HCT116 (cell line): ENCODE data around the gene MRFAP1L1. TPM values are rescaled to one million over a fixed set of nuclear protein-coding genes. Genes with fewer than 3 reads are reported as not detected.

Experiments
- ATAC-seq: fragments of 200-7000 bp; cut with Tn5 transposase; 2 replicates; pipeline ENCODE4 v1.9.1; 2020; ENCODE audit warnings: mild to moderate bottlenecking, moderate library complexity
- BruUV-seq: library from RNA; stranded (reverse); fragments of 400-500 nt; replicated peaks from 2 replicates; lab custom pipeline; 2021; lab: Mats Ljungman, UMichigan
- CTCF ChIA-PET: fragments of 300-600 bp; sonication (Branson Sonifier 250); formaldehyde crosslinking; loops from one replicate; lab custom pipeline; 2021; ENCODE audit warnings: antibody characterized with exemption; lab: Charles Lee
- POLR2A ChIA-PET: fragments of 300-600, 350-600 bp; sonication (Branson Sonifier 250); formaldehyde crosslinking; loops from one replicate; lab custom pipeline; 2021; ENCODE audit warnings: antibody characterized with exemption; lab: Charles Lee
- RAD21 ChIA-PET, 2 experiments: fragments of 300-600 bp; sonication (Branson Sonifier 250); formaldehyde crosslinking; loops; one replicate each; lab custom pipeline; 2023; ENCODE audit warnings: low total read pairs in 2 of 2; ENCODE audit not compliant: uncharacterized antibody in 2 of 2, unreplicated experiment in 2 of 2, low non-redundant PET in 1 of 2; lab: Charles Lee
- DNase-seq: peaks from one replicate; pipeline ENCODE4 v3.0.0-alpha.2; 2010; ENCODE audit warnings: low read depth, low spot score
- H2AFZ ChIP-seq: fragments of 200-600 bp; shearing (Covaris generic), sonication (generic); 2 replicates; pipeline ENCODE4 v1.6.1; 2017; ENCODE audit warnings: low read depth, mixed run types, mixed read lengths, antibody characterized with exemption, low read length; ENCODE audit not compliant: poor library complexity, severe bottlenecking
- H3K27ac ChIP-seq: 2 replicates; pipeline ENCODE4 v1.5.1; 2012; ENCODE audit warnings: low read depth, low read length
- H3K27me3 ChIP-seq: fragments of 200-600 bp; sonication (generic); 2 replicates; pipeline ENCODE4 v1.6.1; 2016; ENCODE audit warnings: mixed run types, low read length, mixed read lengths; ENCODE audit not compliant: insufficient read depth
- H3K36me3 ChIP-seq, 2 experiments: fragments of 200-500 bp in 1 of 2; fragments of 200-600 bp in 1 of 2; sonication (Bioruptor generic) in 1 of 2; sonication (generic) in 1 of 2; 2 replicates each; pipeline versions ENCODE4 v1.5.1 to v1.6.1; 2014 to 2016; ENCODE audit warnings: low read length in 2 of 2, inconsistent platforms in 1 of 2, mixed read lengths in 1 of 2, mixed run types in 1 of 2; ENCODE audit not compliant: insufficient read depth in 2 of 2, control insufficient read depth in 1 of 2
- H3K4me1 ChIP-seq, 2 experiments: fragments of 200-600 bp in 1 of 2; sonication (generic) in 1 of 2; 2 replicates each; pipeline versions ENCODE4 v1.5.1 to v1.6.1; 2012 to 2017; ENCODE audit warnings: low read length in 2 of 2, inconsistent platforms in 1 of 2, mild to moderate bottlenecking in 1 of 2, mixed read lengths in 1 of 2, mixed run types in 1 of 2, moderate library complexity in 1 of 2; ENCODE audit not compliant: insufficient read depth in 2 of 2, control insufficient read depth in 1 of 2
- H3K4me2 ChIP-seq: fragments of 200-600 bp; sonication (generic); 2 replicates; pipeline ENCODE4 v1.6.1; 2017; ENCODE audit warnings: mixed run types, low read length, mixed read lengths
- H3K4me3 ChIP-seq, 2 experiments: fragments of 200-600 bp in 1 of 2; sonication (generic) in 1 of 2; replicated peaks in 1 of 2; 2 replicates each; pipeline ENCODE4 v1.5.1; 2011 to 2016; ENCODE audit warnings: low read length in 2 of 2, control low read depth in 1 of 2, low read depth in 1 of 2, mild to moderate bottlenecking in 1 of 2, mixed read lengths in 1 of 2, mixed run types in 1 of 2
- H3K79me2 ChIP-seq: fragments of 200-600 bp; sonication (generic); 2 replicates; pipeline ENCODE4 v1.6.1; 2017; ENCODE audit warnings: mild to moderate bottlenecking, mixed run types, low read length, moderate library complexity, mixed read lengths; ENCODE audit not compliant: insufficient read depth
- H3K9ac ChIP-seq: fragments of 200-600 bp; sonication (generic); 2 replicates; pipeline ENCODE4 v1.6.1; 2016; ENCODE audit warnings: low read length, mixed read lengths
- H3K9me2 ChIP-seq: fragments of 200-600 bp; sonication (generic), shearing (Covaris generic); 2 replicates; pipeline ENCODE4 v1.6.1; 2017; ENCODE audit warnings: mixed run types, mild to moderate bottlenecking, moderate library complexity; ENCODE audit not compliant: insufficient read depth
- H3K9me3 ChIP-seq, 2 experiments: fragments of 200-500 bp in 1 of 2; fragments of 200-600 bp in 1 of 2; sonication (Bioruptor generic) in 1 of 2; sonication (generic) in 1 of 2; 2 replicates each; pipeline ENCODE4 v1.6.1; 2014 to 2017; ENCODE audit warnings: low read length in 2 of 2, mixed read lengths in 2 of 2, inconsistent platforms in 1 of 2, low read depth in 1 of 2, mild to moderate bottlenecking in 1 of 2, mixed run types in 1 of 2, moderate library complexity in 1 of 2; ENCODE audit not compliant: control insufficient read depth in 1 of 2, insufficient read depth in 1 of 2
- H4K20me1 ChIP-seq: fragments of 200-600 bp; sonication (generic), shearing (Covaris generic); 2 replicates; pipeline ENCODE4 v1.6.1; 2017; ENCODE audit warnings: mixed run types, mild to moderate bottlenecking, moderate library complexity; ENCODE audit not compliant: insufficient read depth
- RAD21 ChIP-seq: IDR thresholded peaks from 2 replicates; pipeline ENCODE4 v1.6.1; 2012; ENCODE audit warnings: low read depth, mild to moderate bottlenecking
- intact Hi-C: fragments of 100-400 bp; cut with micrococcal nuclease; formaldehyde crosslinking; loops from 2 replicates; pipeline ENCODE4 v1.10.0; 2022
- total RNA-seq: library from RNA; stranded (reverse); gene quantifications from one replicate; pipeline ENCODE4 v1.2.1, GENCODE V29; 2021; ENCODE audit not compliant: unreplicated experiment
- TF ChIP-seq, protein P1 (sequence below): IDR thresholded peaks from 2 replicates; pipeline ENCODE4 v1.6.1; 2012
- TF ChIP-seq, protein P2 (sequence below): IDR thresholded peaks from 2 replicates; pipeline ENCODE4 v1.6.1; 2011; ENCODE audit warnings: mild to moderate bottlenecking, low read length, moderate library complexity; ENCODE audit not compliant: insufficient replicate concordance; ENCODE audit errors: extremely low read depth

The MRFAP1L1 gene
- total RNA-seq, 1 experiment from 2014 or later: 43.0 TPM

DNA sequence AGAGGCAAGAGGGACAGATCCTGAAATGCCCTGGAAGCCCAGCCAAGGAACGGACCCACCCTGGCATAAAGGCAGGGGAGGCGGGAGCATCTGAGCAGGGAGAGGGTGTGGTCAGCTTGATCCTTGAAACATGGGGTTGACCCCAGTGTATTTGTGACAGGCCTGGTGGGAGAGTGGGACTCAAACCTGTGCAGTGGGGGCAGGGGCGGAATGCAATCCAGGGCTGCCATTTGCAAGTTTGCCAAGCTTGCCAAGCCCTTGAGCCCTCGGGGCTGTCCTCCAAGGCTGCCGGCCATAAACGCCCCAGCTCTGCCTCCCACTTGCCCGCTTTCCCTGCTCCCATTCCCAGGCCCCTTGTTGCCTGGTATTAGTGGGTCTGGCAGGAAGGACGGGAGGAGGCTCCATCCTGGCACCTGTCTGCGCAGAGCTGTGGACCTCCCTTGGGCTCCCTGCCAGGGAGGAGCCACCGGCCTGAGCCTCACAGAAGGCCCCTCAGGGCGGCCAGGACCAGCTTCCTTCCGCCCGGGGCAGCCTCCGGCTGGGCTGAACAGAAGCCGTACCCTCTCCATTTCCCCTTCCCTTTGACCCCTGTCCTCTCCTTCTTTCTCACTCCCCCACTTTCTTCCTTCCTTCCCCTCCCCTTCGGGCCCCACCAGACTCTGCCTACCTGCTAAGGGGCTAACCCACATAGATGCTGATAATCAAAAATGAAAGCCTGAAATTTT is 15.3 kb downstream of the MRFAP1L1 start:
- no peak for DNase-seq
- no peaks in the 10 kb centered on the region for H3K9me2 ChIP-seq
- H3K4me2 ChIP-seq: no peak overlapping the region
- TF ChIP-seq, protein P1, sequence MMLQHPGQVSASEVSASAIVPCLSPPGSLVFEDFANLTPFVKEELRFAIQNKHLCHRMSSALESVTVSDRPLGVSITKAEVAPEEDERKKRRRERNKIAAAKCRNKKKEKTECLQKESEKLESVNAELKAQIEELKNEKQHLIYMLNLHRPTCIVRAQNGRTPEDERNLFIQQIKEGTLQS: no peak
- TF ChIP-seq, protein P2, sequence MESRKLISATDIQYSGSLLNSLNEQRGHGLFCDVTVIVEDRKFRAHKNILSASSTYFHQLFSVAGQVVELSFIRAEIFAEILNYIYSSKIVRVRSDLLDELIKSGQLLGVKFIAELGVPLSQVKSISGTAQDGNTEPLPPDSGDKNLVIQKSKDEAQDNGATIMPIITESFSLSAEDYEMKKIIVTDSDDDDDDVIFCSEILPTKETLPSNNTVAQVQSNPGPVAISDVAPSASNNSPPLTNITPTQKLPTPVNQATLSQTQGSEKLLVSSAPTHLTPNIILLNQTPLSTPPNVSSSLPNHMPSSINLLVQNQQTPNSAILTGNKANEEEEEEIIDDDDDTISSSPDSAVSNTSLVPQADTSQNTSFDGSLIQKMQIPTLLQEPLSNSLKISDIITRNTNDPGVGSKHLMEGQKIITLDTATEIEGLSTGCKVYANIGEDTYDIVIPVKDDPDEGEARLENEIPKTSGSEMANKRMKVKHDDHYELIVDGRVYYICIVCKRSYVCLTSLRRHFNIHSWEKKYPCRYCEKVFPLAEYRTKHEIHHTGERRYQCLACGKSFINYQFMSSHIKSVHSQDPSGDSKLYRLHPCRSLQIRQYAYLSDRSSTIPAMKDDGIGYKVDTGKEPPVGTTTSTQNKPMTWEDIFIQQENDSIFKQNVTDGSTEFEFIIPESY: no peak
- TF ChIP-seq RAD21: no peak
- TF ChIP-seq, all 23 proteins: peak for 0
- H3K9me3 ChIP-seq: no peaks in the 10 kb centered on the region
- H4K20me1 ChIP-seq: no peaks in the 10 kb centered on the region
- H3K27ac ChIP-seq: no peak overlapping the region
- H3K9ac ChIP-seq: no peak overlapping the region
- ChIA-PET CTCF (interaction anchor here (0.7 kb wide), 1 partner anchor 14 kb away, joined by 3 read pairs; no protein-coding TSS in a partner anchor), RAD21 (no interaction called here), POLR2A (no interaction called here)
- no peak for ATAC-seq
- H3K79me2 ChIP-seq: no peaks in the 10 kb centered on the region
- no peaks in the 10 kb centered on the region for H3K27me3 ChIP-seq
- intact Hi-C loops: no loop called here
- no peak overlapping the region for H3K4me3 ChIP-seq
- no peaks in the 10 kb centered on the region for H3K36me3 ChIP-seq
- H2AFZ ChIP-seq: no peak overlapping the region
- peaks cover 19 to 33% of the 10 kb centered on the region in 2 experiments for H3K4me1 ChIP-seq
- BruUV-seq: no TSS peak
